Loucy (cell line): ENCODE measurements around the gene OR2AG2.

Experiments
- H2AFZ ChIP-seq: fragments of 200-600 bp; sonication (generic); 2 replicates; pipeline ENCODE4 v1.6.0; 2016; ENCODE audit warnings: antibody characterized with exemption, mild to moderate bottlenecking, low read length, moderate library complexity
- H3F3A ChIP-seq: fragments of 200-600 bp; 2 replicates; pipeline ENCODE4 v1.6.0; 2016; ENCODE audit warnings: antibody characterized with exemption, low read depth, mild to moderate bottlenecking
- H3K27me3 ChIP-seq: fragments of 200-600 bp; sonication (generic); 2 replicates; pipeline ENCODE4 v1.6.1; 2014; ENCODE audit warnings: low read length, mild to moderate bottlenecking; ENCODE audit not compliant: insufficient read depth, poor library complexity, severe bottlenecking
- H3K36me3 ChIP-seq: fragments of 200-600 bp; sonication (generic); 2 replicates; pipeline ENCODE4 v1.6.1; 2016; ENCODE audit warnings: low read length; ENCODE audit not compliant: insufficient read depth
- H3K4me1 ChIP-seq: fragments of 200-600 bp; sonication (generic); 2 replicates; pipeline ENCODE4 v1.5.1; 2014; ENCODE audit warnings: low read length, mild to moderate bottlenecking; ENCODE audit not compliant: insufficient read depth, poor library complexity, severe bottlenecking
- H3K4me2 ChIP-seq: fragments of 200-600 bp; sonication (generic); 2 replicates; pipeline ENCODE4 v1.6.0; 2014; ENCODE audit warnings: antibody characterized with exemption, low read length, low read depth, mild to moderate bottlenecking; ENCODE audit not compliant: poor library complexity, severe bottlenecking
- H3K4me3 ChIP-seq: fragments of 200-600 bp; sonication (generic); 2 replicates; pipeline ENCODE4 v1.5.1; 2014; ENCODE audit warnings: low read length, mild to moderate bottlenecking, mixed read lengths; ENCODE audit not compliant: poor library complexity, severe bottlenecking
- H3K79me2 ChIP-seq: fragments of 200-600 bp; sonication (generic); 2 replicates; pipeline ENCODE4 v1.6.1; 2014; ENCODE audit warnings: low read length; ENCODE audit not compliant: insufficient read depth
- H3K9ac ChIP-seq: fragments of 200-600 bp; sonication (generic); 2 replicates; pipeline ENCODE4 v1.6.0; 2014; ENCODE audit warnings: mild to moderate bottlenecking, low read depth, low read length, moderate library complexity; ENCODE audit not compliant: poor library complexity, severe bottlenecking
- H3K9me2 ChIP-seq: fragments of 200-600 bp; sonication (generic); replicated peaks from 2 replicates; pipeline ENCODE4 v1.6.1; 2016; ENCODE audit warnings: low read depth, low read length, mixed read lengths
- H3K9me3 ChIP-seq: fragments of 200-600 bp; sonication (generic); 2 replicates; pipeline ENCODE4 v1.6.1; 2014; ENCODE audit warnings: mild to moderate bottlenecking, antibody characterized with exemption, low read length, low read depth; ENCODE audit not compliant: insufficient read depth
- H4K20me1 ChIP-seq: fragments of 200-600 bp; sonication (generic); 2 replicates; pipeline ENCODE4 v1.6.0; 2014; ENCODE audit warnings: antibody characterized with exemption, low read length, mild to moderate bottlenecking; ENCODE audit not compliant: insufficient read depth, poor library complexity, severe bottlenecking
- EZH2phosphoT487 ChIP-seq: fragments of 200-600 bp; IDR thresholded peaks from 2 replicates; pipeline ENCODE4 v1.6.1; 2018; ENCODE audit warnings: antibody characterized with exemption, mild to moderate bottlenecking, moderate library complexity, borderline replicate concordance
- TF ChIP-seq, protein P1 (sequence below): fragments of 200-600 bp; sonication (generic); conservative IDR thresholded peaks from 2 replicates; pipeline ENCODE4 v1.5.1; 2014; ENCODE audit warnings: mild to moderate bottlenecking, antibody characterized with exemption, low read length

The OR2AG2 gene

DNA sequence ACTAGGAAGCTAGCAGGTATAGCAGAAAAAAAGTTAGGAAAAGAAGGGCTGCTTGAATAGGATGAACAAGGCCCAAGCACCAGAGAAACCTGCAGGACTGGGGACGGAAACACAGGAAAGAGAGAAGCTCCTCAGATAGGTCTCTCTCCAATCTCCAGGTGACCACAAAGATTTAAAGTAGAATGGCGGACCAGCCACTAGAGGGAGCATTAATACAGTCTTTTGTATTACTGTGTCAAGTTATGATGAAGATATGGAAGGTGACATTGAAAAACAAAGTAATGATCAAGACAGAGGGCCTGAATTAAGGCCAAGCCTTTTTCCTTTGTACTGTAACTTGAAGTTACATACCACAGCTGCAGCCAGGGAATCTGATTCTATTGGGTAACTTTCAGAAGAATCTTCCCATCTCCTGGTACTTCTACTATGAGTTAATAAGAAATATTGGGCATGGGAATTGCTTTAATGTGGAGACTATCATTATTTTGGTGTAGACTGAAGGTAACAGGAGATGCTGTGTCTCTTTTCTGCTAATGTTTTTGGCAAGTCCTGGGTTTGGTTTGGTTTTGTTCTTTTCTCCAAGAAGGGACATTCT lies 33.8 kb downstream of the OR2AG2 start:
- no peaks in the 10 kb centered on the region for H3K36me3 ChIP-seq
- H4K20me1 ChIP-seq: no peaks in the 10 kb centered on the region
- H3K4me3 ChIP-seq: no peak overlapping the region
- no peak for TF ChIP-seq EZH2phosphoT487
- TF ChIP-seq, protein P1, sequence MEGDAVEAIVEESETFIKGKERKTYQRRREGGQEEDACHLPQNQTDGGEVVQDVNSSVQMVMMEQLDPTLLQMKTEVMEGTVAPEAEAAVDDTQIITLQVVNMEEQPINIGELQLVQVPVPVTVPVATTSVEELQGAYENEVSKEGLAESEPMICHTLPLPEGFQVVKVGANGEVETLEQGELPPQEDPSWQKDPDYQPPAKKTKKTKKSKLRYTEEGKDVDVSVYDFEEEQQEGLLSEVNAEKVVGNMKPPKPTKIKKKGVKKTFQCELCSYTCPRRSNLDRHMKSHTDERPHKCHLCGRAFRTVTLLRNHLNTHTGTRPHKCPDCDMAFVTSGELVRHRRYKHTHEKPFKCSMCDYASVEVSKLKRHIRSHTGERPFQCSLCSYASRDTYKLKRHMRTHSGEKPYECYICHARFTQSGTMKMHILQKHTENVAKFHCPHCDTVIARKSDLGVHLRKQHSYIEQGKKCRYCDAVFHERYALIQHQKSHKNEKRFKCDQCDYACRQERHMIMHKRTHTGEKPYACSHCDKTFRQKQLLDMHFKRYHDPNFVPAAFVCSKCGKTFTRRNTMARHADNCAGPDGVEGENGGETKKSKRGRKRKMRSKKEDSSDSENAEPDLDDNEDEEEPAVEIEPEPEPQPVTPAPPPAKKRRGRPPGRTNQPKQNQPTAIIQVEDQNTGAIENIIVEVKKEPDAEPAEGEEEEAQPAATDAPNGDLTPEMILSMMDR: peak; percentile 82
- no peaks in the 10 kb centered on the region for H3K27me3 ChIP-seq
- peaks cover 26% of the 10 kb centered on the region for H3K79me2 ChIP-seq
- H2AFZ ChIP-seq: no peak overlapping the region
- peaks cover 26% of the 10 kb centered on the region for H3F3A ChIP-seq
- peak overlapping the region; percentile 79 for H3K4me2 ChIP-seq
- no peak overlapping the region for H3K9ac ChIP-seq
- no peaks in the 10 kb centered on the region for H3K9me3 ChIP-seq
- no peaks in the 10 kb centered on the region for H3K9me2 ChIP-seq
- H3K4me1 ChIP-seq: peaks cover 82% of the 10 kb centered on the region

DNA sequence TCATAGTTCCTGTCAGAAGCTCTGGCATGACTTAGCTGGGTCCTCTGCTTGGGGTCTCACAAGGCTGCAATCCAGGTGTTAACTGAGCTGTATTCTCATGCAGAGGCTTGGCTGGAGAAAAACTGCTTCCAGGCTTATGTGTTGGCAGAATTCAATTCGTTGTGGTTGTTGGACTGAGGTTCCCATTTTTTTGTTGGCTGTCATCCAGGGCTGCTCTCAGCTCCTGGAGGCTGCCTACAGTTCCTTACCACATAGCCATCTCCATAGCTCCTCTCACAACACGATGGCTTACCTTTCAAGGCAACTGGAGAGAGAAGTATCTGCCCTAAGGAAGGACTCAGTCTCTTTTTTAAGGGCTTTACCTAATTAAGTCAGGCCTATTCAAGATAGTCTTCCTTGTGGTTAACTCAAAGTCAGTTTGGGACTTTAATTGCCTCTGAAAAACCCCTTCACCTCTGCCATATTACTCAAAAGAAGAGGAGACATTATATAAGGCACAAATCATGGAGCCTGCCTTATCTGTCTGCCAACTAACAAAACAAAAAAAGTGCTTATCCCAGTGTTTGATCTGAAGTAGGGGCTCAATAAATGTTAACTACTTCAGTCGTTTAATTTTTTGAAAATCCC lies 35.2 kb downstream of the OR2AG2 start:
- Histone ChIP-seq H3K9ac (peak overlapping the region; percentile 44), H3K27me3 (no peaks in the 10 kb centered on the region), H2AFZ (no peak overlapping the region), H3F3A (peaks cover 26% of the 10 kb centered on the region), H3K4me1 (peaks cover 68% of the 10 kb centered on the region), H3K36me3 (no peaks in the 10 kb centered on the region), H3K4me3 (peak overlapping the region; percentile 63), H4K20me1 (no peaks in the 10 kb centered on the region), H3K9me3 (no peaks in the 10 kb centered on the region), H3K4me2 (peak overlapping the region; percentile 79), H3K9me2 (no peaks in the 10 kb centered on the region), H3K79me2 (peaks cover 12% of the 10 kb centered on the region)
- no peak for TF ChIP-seq EZH2phosphoT487
- TF ChIP-seq, protein P1: no peak

DNA sequence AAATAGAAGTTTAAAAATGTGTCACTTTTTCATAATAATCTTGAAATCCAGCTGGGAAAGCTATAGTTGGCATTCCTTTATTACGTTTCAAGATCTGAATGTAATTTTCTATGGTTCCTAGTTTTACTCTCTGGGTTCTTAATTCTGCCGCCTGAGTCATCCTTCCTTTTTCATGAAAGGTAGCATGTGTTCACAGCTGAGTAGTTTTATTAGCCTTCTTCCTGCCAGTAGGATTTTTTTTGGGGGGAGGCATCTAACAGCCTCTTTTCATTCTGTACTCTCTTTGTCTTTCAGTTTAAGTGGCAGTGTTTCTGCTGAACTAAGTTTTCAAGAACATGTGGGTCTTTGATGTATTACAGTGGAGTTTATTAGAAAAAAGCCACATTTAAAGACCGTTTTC lies 36.5 kb downstream of the OR2AG2 start:
- Histone ChIP-seq H3K9ac (peak overlapping the region; percentile 51), H3F3A (peaks cover 26% of the 10 kb centered on the region)

More for the DNA sequence above, 36.5 kb downstream of the OR2AG2 start:
- Histone ChIP-seq H3K79me2 (peaks cover 7% of the 10 kb centered on the region; the same call in 1 of the 2 replicates), H3K4me3 (peak overlapping the region; percentile 63), H3K9me2 (no peaks in the 10 kb centered on the region), H4K20me1 (no peaks in the 10 kb centered on the region), H3K9me3 (no peaks in the 10 kb centered on the region), H3K36me3 (no peaks in the 10 kb centered on the region), H3K27me3 (no peaks in the 10 kb centered on the region), H3K4me1 (peaks cover 67% of the 10 kb centered on the region), H3K4me2 (peak overlapping the region; percentile 79), H2AFZ (no peak overlapping the region)
- TF ChIP-seq, protein P1: no peak
- no peak for TF ChIP-seq EZH2phosphoT487
